H1 (cell line): ENCODE data around the gene SLC37A3. TPM values are rescaled to one million over a fixed set of nuclear protein-coding genes. Genes with fewer than 3 reads are reported as not detected.
A peak's percentile ranks its signal among the peaks of the same experiment; 100 is the strongest.

ENCODE experiments used
- CTCF ChIA-PET: fragments of 300-600 bp; sonication (Branson Sonifier 250); formaldehyde crosslinking; loops from one replicate; lab custom pipeline; 2021; ENCODE audit not compliant: partially characterized antibody; lab: Charles Lee
- POLR2A ChIA-PET: fragments of 300-600 bp; sonication (Branson Sonifier 250); formaldehyde crosslinking; loops from one replicate; lab custom pipeline; 2021; ENCODE audit warnings: inconsistent platforms; ENCODE audit not compliant: partially characterized antibody; lab: Charles Lee
- DNase-seq, 2 experiments: peaks; one replicate each; pipeline versions ENCODE4 v3.0.0 to v3.0.0-alpha.2; 2010 to 2022; ENCODE audit warnings: low spot score in 2 of 2, low read depth in 1 of 2, mixed read lengths in 1 of 2
- FAIRE-seq: peaks from 2 replicates; lab custom pipeline; 2011; peaks lifted over from hg19 to GRCh38; lab: Jason Lieb, UNC
- H2AFZ ChIP-seq: 2 replicates; pipeline ENCODE4 v1.8.1; 2012; ENCODE audit warnings: low read length, inconsistent platforms
- H2AK5ac ChIP-seq: 2 replicates; pipeline ENCODE4 v1.6.1; 2013; ENCODE audit warnings: low read depth, low read length
- H2BK120ac ChIP-seq: replicated peaks from 2 replicates; pipeline ENCODE3; 2013; ENCODE audit warnings: low read depth, low read length, inconsistent platforms
- H2BK12ac ChIP-seq: 2 replicates; pipeline ENCODE4 v1.6.1; 2013; ENCODE audit warnings: low read depth, low read length
- H2BK15ac ChIP-seq: 2 replicates; pipeline ENCODE4 v1.6.1; 2013; ENCODE audit warnings: low read length
- H2BK20ac ChIP-seq: 2 replicates; pipeline ENCODE4 v1.6.1; 2013; ENCODE audit warnings: low read length
- H2BK5ac ChIP-seq: 2 replicates; pipeline ENCODE4 v1.6.1; 2013; ENCODE audit warnings: low read depth, low read length
- H3K14ac ChIP-seq: 2 replicates; pipeline ENCODE4 v1.6.1; 2013; ENCODE audit warnings: inconsistent platforms; ENCODE audit not compliant: insufficient read length
- H3K18ac ChIP-seq: 2 replicates; pipeline ENCODE4 v1.6.1; 2013; ENCODE audit warnings: low read length; ENCODE audit errors: extremely low read depth
- H3K23ac ChIP-seq: 2 replicates; pipeline ENCODE4 v1.6.1; 2013; ENCODE audit warnings: inconsistent platforms; ENCODE audit not compliant: insufficient read length
- H3K23me2 ChIP-seq: 2 replicates; pipeline ENCODE4 v1.6.1; 2013; ENCODE audit warnings: low read depth, low read length
- H3K27ac ChIP-seq: 2 replicates; pipeline ENCODE4 v1.6.1; 2011; ENCODE audit warnings: low read depth, low read length, inconsistent platforms
- H3K27me3 ChIP-seq, 4 experiments: replicated peaks in 1 of 4; 1 replicate in 1 of 4; 2 replicates in 3 of 4; pipeline versions ENCODE4 v1.6.1 to v1.8.1; 2011 to 2013; ENCODE audit warnings: low read length in 3 of 4, mild to moderate bottlenecking in 3 of 4, inconsistent platforms in 2 of 4, mixed read lengths in 2 of 4, moderate library complexity in 1 of 4; ENCODE audit not compliant: control insufficient read depth in 3 of 4, insufficient read depth in 3 of 4; ENCODE audit errors: extremely low read depth in 1 of 4
- H3K36me3 ChIP-seq, 4 experiments: 2 replicates each; pipeline versions ENCODE4 v1.6.1 to v1.8.1; 2011 to 2013; ENCODE audit warnings: mild to moderate bottlenecking in 4 of 4, low read length in 3 of 4, moderate library complexity in 2 of 4, control low read depth in 1 of 4, inconsistent platforms in 1 of 4; ENCODE audit not compliant: insufficient read depth in 4 of 4, control insufficient read depth in 2 of 4
- H3K4ac ChIP-seq: replicated peaks from 2 replicates; pipeline ENCODE3; 2013; ENCODE audit warnings: low read length, low read depth, mixed read lengths, inconsistent platforms; ENCODE audit not compliant: insufficient read length
- H3K4me1 ChIP-seq, 4 experiments: replicated peaks in 1 of 4; 1 replicate in 1 of 4; 2 replicates in 3 of 4; pipeline versions ENCODE4 v1.6.1 to v1.8.1; 2011 to 2013; ENCODE audit warnings: low read length in 3 of 4, inconsistent platforms in 2 of 4, mixed read lengths in 1 of 4; ENCODE audit not compliant: insufficient read depth in 4 of 4, control insufficient read depth in 3 of 4
- H3K4me2 ChIP-seq, 2 experiments: 2 replicates each; pipeline versions ENCODE4 v1.6.1 to v1.8.1; 2011 to 2013; ENCODE audit warnings: low read depth in 2 of 2, low read length in 2 of 2, control low read depth in 1 of 2, inconsistent platforms in 1 of 2, mild to moderate bottlenecking in 1 of 2; ENCODE audit not compliant: insufficient read depth in 1 of 2
- H3K4me3 ChIP-seq, 4 experiments: fragments of 200-600, 300-600 bp in 1 of 4; sonication (generic), shearing (Covaris generic), sonication (Bioruptor Twin) in 1 of 4; 2 replicates each; pipeline versions ENCODE4 v1.5.1 to v1.8.1; 2011 to 2016; ENCODE audit warnings: low read length in 4 of 4, low read depth in 3 of 4, control low read depth in 2 of 4, inconsistent platforms in 2 of 4, mild to moderate bottlenecking in 2 of 4, mixed read lengths in 1 of 4, moderate library complexity in 1 of 4; ENCODE audit not compliant: insufficient read depth in 2 of 4; ENCODE audit errors: extremely low read depth in 1 of 4
- H3K56ac ChIP-seq: replicated peaks from 2 replicates; pipeline ENCODE3; 2013; ENCODE audit warnings: low read depth, mild to moderate bottlenecking, mixed read lengths, low read length, inconsistent platforms; ENCODE audit not compliant: insufficient read length
- H3K79me1 ChIP-seq: 2 replicates; pipeline ENCODE4 v1.6.1; 2013; ENCODE audit warnings: low read depth, low read length, control low read depth
- H3K79me2 ChIP-seq, 2 experiments: 2 replicates each; pipeline versions ENCODE4 v1.6.1 to v1.8.1; 2012 to 2013; ENCODE audit warnings: low read length in 2 of 2, mild to moderate bottlenecking in 2 of 2, inconsistent platforms in 1 of 2; ENCODE audit not compliant: insufficient read depth in 2 of 2, control insufficient read depth in 1 of 2
- H3K9ac ChIP-seq, 4 experiments: replicated peaks in 1 of 4; 1 replicate in 1 of 4; 2 replicates in 3 of 4; pipeline versions ENCODE4 v1.6.1 to v1.8.1; 2011 to 2013; ENCODE audit warnings: low read depth in 3 of 4, low read length in 3 of 4, control low read depth in 2 of 4, mild to moderate bottlenecking in 2 of 4, moderate library complexity in 2 of 4, inconsistent platforms in 1 of 4; ENCODE audit errors: extremely low read depth in 1 of 4
- H3K9me3 ChIP-seq, 2 experiments: 2 replicates each; pipeline versions ENCODE4 v1.6.1 to v1.8.1; 2012 to 2013; ENCODE audit warnings: mild to moderate bottlenecking in 2 of 2, moderate library complexity in 2 of 2, control low read depth in 1 of 2, inconsistent platforms in 1 of 2, low read depth in 1 of 2, low read length in 1 of 2, mixed read lengths in 1 of 2; ENCODE audit not compliant: insufficient read depth in 2 of 2
- H4K20me1 ChIP-seq, 2 experiments: replicated peaks in 1 of 2; 2 replicates each; pipeline versions ENCODE3 to v1.8.1; 2011 to 2013; ENCODE audit warnings: inconsistent platforms in 2 of 2, low read length in 2 of 2, mild to moderate bottlenecking in 1 of 2; ENCODE audit not compliant: insufficient read depth in 2 of 2, control insufficient read depth in 1 of 2
- H4K5ac ChIP-seq: 2 replicates; pipeline ENCODE4 v1.6.1; 2013; ENCODE audit warnings: low read length, low read depth, mixed read lengths, inconsistent platforms; ENCODE audit not compliant: insufficient read length
- H4K8ac ChIP-seq: 2 replicates; pipeline ENCODE4 v1.8.0; 2013; ENCODE audit warnings: mild to moderate bottlenecking, moderate library complexity, low read length, inconsistent platforms; ENCODE audit not compliant: insufficient read depth; ENCODE audit errors: extremely low read depth
- H4K91ac ChIP-seq: replicated peaks from 2 replicates; pipeline ENCODE3; 2013; ENCODE audit warnings: low read length, mixed read lengths, inconsistent platforms; ENCODE audit not compliant: insufficient read length
- RFX5 ChIP-seq: IDR thresholded peaks from 2 replicates; pipeline ENCODE4 v1.6.1; 2011; ENCODE audit warnings: low read depth, low read length, improper control_type of control experiment, borderline replicate concordance
- RNF2 ChIP-seq: fragments of 200-900, 300-1000 bp; sonication (generic); IDR thresholded peaks from 2 replicates; pipeline ENCODE4 v1.7.1; 2016; ENCODE audit warnings: borderline replicate concordance, low read depth, mild to moderate bottlenecking, antibody characterized with exemption, low read length; ENCODE audit not compliant: poor library complexity, severe bottlenecking; ENCODE audit errors: missing control alignments
- WGBS, 2 experiments: shearing (Covaris generic) in 1 of 2; methylation state at CpG; one replicate each; pipeline versions ENCODE4 v1.1.6 to v1.1.7; 2013 to 2015; ENCODE audit warnings: low lambda C conversion rate in 2 of 2, mixed read lengths in 2 of 2, inconsistent platforms in 1 of 2, low coverage in 1 of 2, missing lambda C conversion rate in 1 of 2; ENCODE audit not compliant: insufficient replicate concordance in 2 of 2, insufficient coverage in 1 of 2, insufficient read length in 1 of 2; ENCODE audit errors: extremely low coverage in 1 of 2, missing lambda C conversion rate in 1 of 2; 5-methylcytosine and 5-hydroxymethylcytosine counted together
- polyA plus RNA-seq, 7 experiments: library from polyadenylated mRNA; depleted of rRNA in 3 of 7; stranded (reverse) in 5 of 7; unstranded in 2 of 7; fragments of >200 nt in 5 of 7; fragments of 200-250 nt in 2 of 7; gene quantifications; 1 replicate in 5 of 7; 2 replicates in 1 of 7; 4 replicates in 1 of 7; pipeline versions ENCODE4 v1.2.1 to v1.2.3, GENCODE V29; 2011 to 2013; ENCODE audit warnings: missing spikeins in 2 of 7, mixed read lengths in 2 of 7
- total RNA-seq: library from RNA; stranded (reverse); fragmentation: NEBNext Ultra II Directional; extraction: Animal tissue kit (Norgen Biotek cat#: 25700); gene quantifications from 2 replicates; pipeline ENCODE4 v1.2.1, GENCODE V29; 2021

SLC37A3 gene
- total and polyA plus RNA-seq, 2 of the 8 experiments (the other 6 are each of a cell fraction or from before 2014, with no cell fraction given), result 58.2 to 71.0 TPM

DNA sequence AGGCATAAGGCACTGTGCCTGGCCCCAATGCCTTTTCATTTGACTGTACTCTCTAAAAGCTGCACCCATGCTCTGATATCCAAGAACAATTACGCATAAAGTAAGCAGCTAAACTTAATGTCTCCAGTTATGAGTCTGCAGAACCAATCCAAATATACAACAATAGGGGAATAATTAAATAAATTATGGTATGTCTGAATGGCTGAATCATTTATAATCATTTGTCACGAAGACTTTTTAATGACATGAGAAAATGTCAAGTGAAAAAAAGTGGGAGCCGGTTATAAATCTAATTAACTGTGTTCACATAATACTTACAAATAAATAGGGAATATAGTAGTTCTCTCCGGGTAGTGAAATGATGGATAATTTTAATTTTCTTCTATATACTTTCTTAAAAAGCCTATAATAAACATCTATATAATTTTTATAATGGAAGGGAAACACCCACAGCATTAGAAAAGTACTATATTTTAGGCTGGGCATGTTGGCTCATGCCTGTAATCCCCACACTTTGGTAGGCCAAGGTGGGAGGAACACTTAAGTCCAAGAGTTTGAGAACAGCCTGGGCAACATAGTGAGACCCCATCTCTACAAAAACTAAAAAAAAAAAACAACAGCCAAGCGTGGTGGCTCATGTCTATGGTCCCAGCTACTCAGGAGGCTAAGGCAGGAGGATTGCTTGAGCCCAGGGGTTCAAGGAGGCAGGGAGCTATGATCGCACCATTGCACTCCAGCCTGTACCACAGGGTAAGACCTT lies 14.2 kb downstream of the SLC37A3 start:
- Histone ChIP-seq H3K4me3 (no peak overlapping the region), H3K23me2 (no peaks in the 10 kb centered on the region), H2BK20ac (no peak overlapping the region), H3K23ac (no peak overlapping the region), H3K9me3 (no peaks in the 10 kb centered on the region), H3K4me2 (no peak overlapping the region), H3K4ac (no peak overlapping the region), H2AK5ac (no peak overlapping the region), H3K4me1 (0 out of 7 replicates have a peak, but pooled peaks cover 0 to under 1% (median 0%) of the 10 kb centered on the region in 4 experiments), H4K91ac (no peak overlapping the region), H2BK120ac (no peak overlapping the region), H3K27me3 (no peaks in the 10 kb centered on the region), H3K56ac (peak overlapping the region; percentile 44), H2BK5ac (no peak overlapping the region), H3K9ac (no peak overlapping the region), H3K79me1 (no peaks in the 10 kb centered on the region), H4K5ac (no peak overlapping the region), H2BK12ac (no peak overlapping the region), H4K8ac (no peak overlapping the region), H3K36me3 (peaks cover 6 to 30% (median 17%) of the 10 kb centered on the region in 4 experiments), H3K27ac (no peak overlapping the region), H3K18ac (no peak overlapping the region), H3K14ac (no peak overlapping the region), H2AFZ (no peak overlapping the region), H3K79me2 (peaks cover 3 to 51% of the 10 kb centered on the region in 2 experiments; a peak in 3 of 4 replicates), H2BK15ac (no peak overlapping the region), H4K20me1 (peaks cover 3 to 4% of the 10 kb centered on the region in 2 experiments)
- FAIRE-seq, result no peak
- ChIA-PET POLR2A (interaction anchor here (0.9 to 1.5 kb wide), 2 partner anchors 8 to 67 kb away, joined by 3 read pairs; no protein-coding TSS in a partner anchor), CTCF (interaction anchor here (0.5 to 4.3 kb wide), 10 partner anchors 9 to 263 kb away, joined by 3 to 19 read pairs (median 3); no protein-coding TSS in a partner anchor)
- 90% methylated on average over 6 of the region's 6 CpGs; no CpG with 5 or more reads in 1 of the 2 experiments for WGBS, 2 experiments
- no peak for DNase-seq
- no peak for TF ChIP-seq RFX5
- TF ChIP-seq RNF2, result no peak
